NCI-H748 treated with DMSO at 0.1 percent for 48 hours (cell line): Measurements from ENCODE around the gene OVCH2.

Experiments used
- DNase-seq: peaks from one replicate; lab custom pipeline; 2025; lab: John Stamatoyannopoulos, UW

The OVCH2 gene

DNA sequence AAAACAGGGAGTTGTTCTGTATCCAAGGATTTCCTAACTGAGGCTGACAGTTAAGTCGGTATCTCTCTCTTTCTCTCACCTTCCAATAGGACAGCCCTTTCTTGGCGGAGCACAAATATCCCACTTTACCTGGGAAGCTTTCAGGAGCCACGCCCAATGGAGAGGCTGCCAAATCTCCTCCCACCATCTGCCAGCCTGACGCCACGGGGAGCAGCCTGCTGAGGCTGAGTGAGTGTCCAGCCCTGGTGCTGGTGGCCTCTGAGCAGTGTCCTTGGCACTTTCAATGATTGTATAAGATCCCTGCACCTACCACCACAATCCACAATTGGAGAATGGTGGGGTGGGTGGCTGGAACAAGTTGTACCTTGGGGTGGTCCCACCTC is 66.6 kb downstream of the OVCH2 start:
- DNase-seq: no peak
